GM12878 (cell line): ENCODE results near the gene SHISA4. TPM values are rescaled to one million over a fixed set of nuclear protein-coding genes. Genes with fewer than 3 reads are reported as not detected.

Experiments
- ATAC-seq: fragments of 200-7000 bp; cut with Tn5 transposase; 3 replicates; pipeline ENCODE4 v1.9.1; 2020; ENCODE audit warnings: mild to moderate bottlenecking, moderate library complexity
- BruUV-seq: library from RNA; stranded (reverse); fragments of 400-500 nt; replicated peaks from 2 replicates; lab custom pipeline; 2021; lab: Mats Ljungman, UMichigan
- CTCF ChIA-PET: fragments of 300-600 bp; sonication (Branson Sonifier 250); formaldehyde crosslinking; extraction: SDS; loops from one replicate; lab custom pipeline; 2021; ENCODE audit warnings: inconsistent platforms; lab: Yijun Ruan, JAX
- POLR2A ChIA-PET: fragments of 350-600 bp; formaldehyde crosslinking; extraction: SDS; loops from one replicate; lab custom pipeline; 2021; ENCODE audit warnings: inconsistent platforms; lab: Charles Lee
- RAD21 ChIA-PET: fragments of 300-600 bp; sonication (Branson Sonifier 250); formaldehyde crosslinking; loops from one replicate; lab custom pipeline; 2023; ENCODE audit warnings: antibody characterized with exemption; ENCODE audit not compliant: unreplicated experiment; lab: Charles Lee
- SMC1A ChIA-PET: fragments of 300-600 bp; sonication (Branson Sonifier 250); formaldehyde crosslinking; loops from one replicate; lab custom pipeline; 2023; ENCODE audit not compliant: unreplicated experiment, uncharacterized antibody; lab: Charles Lee
- DNase-seq: peaks from one replicate; pipeline ENCODE4 v3.0.0-alpha.2; 2011; ENCODE audit warnings: low read depth, low spot score
- FAIRE-seq: peaks from 3 replicates; lab custom pipeline; 2011; peaks lifted over from hg19 to GRCh38; lab: Jason Lieb, UNC
- H2AFZ ChIP-seq: 2 replicates; pipeline ENCODE4 v1.6.0; 2011; ENCODE audit warnings: low read depth, low read length, control low read depth; ENCODE audit not compliant: control insufficient read depth
- H3K27ac ChIP-seq: 2 replicates; pipeline ENCODE4 v1.5.1; 2011; ENCODE audit warnings: control low read depth; ENCODE audit not compliant: control insufficient read depth, insufficient read depth
- H3K27me3 ChIP-seq, 2 experiments: replicated peaks in 1 of 2; 2 replicates each; pipeline versions ENCODE4 v1.6.0 to v1.6.1; 2011; ENCODE audit warnings: low read length in 1 of 2; ENCODE audit not compliant: control insufficient read depth in 2 of 2, insufficient read depth in 2 of 2
- H3K36me3 ChIP-seq, 2 experiments: 2 replicates each; pipeline ENCODE4 v1.5.1; 2011; ENCODE audit warnings: low read length in 1 of 2; ENCODE audit not compliant: control insufficient read depth in 2 of 2, insufficient read depth in 2 of 2
- H3K4me1 ChIP-seq: 2 replicates; pipeline ENCODE4 v1.6.1; 2011; ENCODE audit warnings: mild to moderate bottlenecking, low read length, moderate library complexity, mixed read lengths; ENCODE audit not compliant: control insufficient read depth, insufficient read depth
- H3K4me2 ChIP-seq: 2 replicates; pipeline ENCODE4 v1.6.0; 2011; ENCODE audit warnings: control low read depth; ENCODE audit not compliant: control insufficient read depth, insufficient read depth
- H3K4me3 ChIP-seq: fragments of 200-600 bp; sonication (generic); 2 replicates; pipeline ENCODE4 v1.5.1; 2016
- H3K79me2 ChIP-seq: 2 replicates; pipeline ENCODE4 v1.6.0; 2011; ENCODE audit warnings: low read length; ENCODE audit not compliant: control insufficient read depth, insufficient read depth
- H3K9ac ChIP-seq: 2 replicates; pipeline ENCODE4 v1.8.0; 2011; ENCODE audit warnings: low read length, control low read depth, mixed read lengths; ENCODE audit not compliant: control insufficient read depth, insufficient read depth
- H3K9me3 ChIP-seq: replicated peaks from 3 replicates; pipeline ENCODE4 v1.5.1; 2011; ENCODE audit warnings: mild to moderate bottlenecking, low read length; ENCODE audit not compliant: control insufficient read depth, insufficient read depth
- H4K20me1 ChIP-seq: 2 replicates; pipeline ENCODE4 v1.6.0; 2011; ENCODE audit not compliant: control insufficient read depth, insufficient read depth
- ATF7 ChIP-seq: fragments of 450-650 bp; IDR thresholded peaks from 2 replicates; pipeline ENCODE4 v1.6.1; 2016; ENCODE audit warnings: low read depth, mild to moderate bottlenecking
- DPF2 ChIP-seq: fragments of 450-650 bp; IDR thresholded peaks from 2 replicates; pipeline ENCODE4 v1.6.1; 2017; ENCODE audit warnings: mild to moderate bottlenecking
- EP300 ChIP-seq, 2 experiments: fragments of 150-350 bp in 1 of 2; IDR thresholded peaks; 2 replicates each; pipeline ENCODE4 v1.6.1; 2011 to 2012; ENCODE audit warnings: low read depth in 2 of 2, low read length in 2 of 2, borderline replicate concordance in 1 of 2, improper control_type of control experiment in 1 of 2, inconsistent platforms in 1 of 2; ENCODE audit not compliant: control insufficient read depth in 1 of 2
- HCFC1 ChIP-seq: fragments of 150-350 bp; IDR thresholded peaks from 2 replicates; pipeline ENCODE4 v1.6.1; 2014; ENCODE audit warnings: low read length
- NFXL1 ChIP-seq: fragments of 450-650 bp; IDR thresholded peaks from 2 replicates; pipeline ENCODE4 v1.6.1; 2017; ENCODE audit warnings: antibody characterized with exemption, mild to moderate bottlenecking, borderline replicate concordance
- NFYB ChIP-seq: IDR thresholded peaks from 2 replicates; pipeline ENCODE4 v1.6.1; 2011; ENCODE audit warnings: low read depth, mild to moderate bottlenecking, low read length, improper control_type of control experiment, moderate library complexity; ENCODE audit not compliant: insufficient read depth
- PAX5 ChIP-seq: IDR thresholded peaks from 2 replicates; pipeline ENCODE4 v1.6.1; 2011; ENCODE audit warnings: low read depth, low read length, borderline replicate concordance
- SIX5 ChIP-seq: IDR thresholded peaks from 2 replicates; pipeline ENCODE4 v1.6.1; 2011; ENCODE audit warnings: mild to moderate bottlenecking, low read depth, low read length, moderate library complexity; ENCODE audit not compliant: severe bottlenecking
- TCF3 ChIP-seq: IDR thresholded peaks from 2 replicates; pipeline ENCODE4 v1.6.1; 2012; ENCODE audit warnings: low read depth, mild to moderate bottlenecking, low read length, borderline replicate concordance; ENCODE audit not compliant: insufficient read depth
- YBX1 ChIP-seq: fragments of 450-650 bp; IDR thresholded peaks from 2 replicates; pipeline ENCODE4 v1.6.1; 2016; ENCODE audit warnings: antibody characterized with exemption
- ZZZ3 ChIP-seq: IDR thresholded peaks from 2 replicates; pipeline ENCODE4 v1.6.1; 2011; ENCODE audit warnings: low read depth; ENCODE audit not compliant: control insufficient read depth, insufficient read length
- WGBS: methylation state at CpG from one replicate; pipeline ENCODE4 v1.1.6; 2016; ENCODE audit warnings: low lambda C conversion rate; ENCODE audit not compliant: insufficient replicate concordance, insufficient coverage; ENCODE audit errors: missing lambda C conversion rate; 5-methylcytosine and 5-hydroxymethylcytosine counted together
- in situ Hi-C: fragments of 300-500 bp; cut with MboI; formaldehyde crosslinking; loops from 9 replicates; pipeline ENCODE4 v1.14.3; 2018; ENCODE audit warnings: mixed read lengths
- intact Hi-C: fragments of 100-400 bp; cut with micrococcal nuclease; formaldehyde crosslinking; loops from one replicate; pipeline ENCODE4 v1.14.2; 2022; ENCODE audit not compliant: unreplicated experiment
- polyA plus RNA-seq, 11 experiments: library from polyadenylated mRNA; depleted of rRNA in 4 of 11; unstranded in 6 of 11; stranded (reverse) in 5 of 11; fragments of >200 nt; fragmentation: Nextera tagmentation in 4 of 11; fragmentation: Illumina TruSeq in 1 of 11; extraction: Ambion mirVana in 4 of 11; extraction: Trizol in 1 of 11; gene quantifications; 1 replicate in 1 of 11; 2 replicates in 10 of 11; pipeline versions ENCODE4 v1.2.1 to v1.2.3, GENCODE V29; 2011 to 2016; ENCODE audit warnings: inconsistent platforms in 2 of 11, missing spikeins in 2 of 11, low read depth in 1 of 11
- total RNA-seq, 4 experiments: library from RNA; depleted of rRNA in 3 of 4; stranded (reverse); fragments of >200 nt in 3 of 4; fragmentation: Illumina TruSeq in 1 of 4; extraction: Trizol in 1 of 4; gene quantifications; 2 replicates each; pipeline versions ENCODE4 v1.2.1 to v1.2.3, GENCODE V29; 2013 to 2021
- TF ChIP-seq, protein P1 (sequence below), 3 experiments: IDR thresholded peaks in 2 of 3; conservative IDR thresholded peaks in 1 of 3; 2 replicates each; pipeline ENCODE4 v1.5.1; 2011; ENCODE audit warnings: low read depth in 3 of 3, low read length in 3 of 3, mild to moderate bottlenecking in 3 of 3, control low read depth in 2 of 3, moderate library complexity in 2 of 3, inconsistent platforms in 1 of 3, mixed read lengths in 1 of 3; ENCODE audit not compliant: control insufficient read depth in 2 of 3, insufficient read depth in 1 of 3; ENCODE audit errors: extremely low read depth in 1 of 3

The SHISA4 gene
- total and polyA plus RNA-seq, 10 of the 15 experiments (the other 5 are each of a cell fraction or from before 2014, with no cell fraction given), result 0.07 TPM; not detected in 8

DNA sequence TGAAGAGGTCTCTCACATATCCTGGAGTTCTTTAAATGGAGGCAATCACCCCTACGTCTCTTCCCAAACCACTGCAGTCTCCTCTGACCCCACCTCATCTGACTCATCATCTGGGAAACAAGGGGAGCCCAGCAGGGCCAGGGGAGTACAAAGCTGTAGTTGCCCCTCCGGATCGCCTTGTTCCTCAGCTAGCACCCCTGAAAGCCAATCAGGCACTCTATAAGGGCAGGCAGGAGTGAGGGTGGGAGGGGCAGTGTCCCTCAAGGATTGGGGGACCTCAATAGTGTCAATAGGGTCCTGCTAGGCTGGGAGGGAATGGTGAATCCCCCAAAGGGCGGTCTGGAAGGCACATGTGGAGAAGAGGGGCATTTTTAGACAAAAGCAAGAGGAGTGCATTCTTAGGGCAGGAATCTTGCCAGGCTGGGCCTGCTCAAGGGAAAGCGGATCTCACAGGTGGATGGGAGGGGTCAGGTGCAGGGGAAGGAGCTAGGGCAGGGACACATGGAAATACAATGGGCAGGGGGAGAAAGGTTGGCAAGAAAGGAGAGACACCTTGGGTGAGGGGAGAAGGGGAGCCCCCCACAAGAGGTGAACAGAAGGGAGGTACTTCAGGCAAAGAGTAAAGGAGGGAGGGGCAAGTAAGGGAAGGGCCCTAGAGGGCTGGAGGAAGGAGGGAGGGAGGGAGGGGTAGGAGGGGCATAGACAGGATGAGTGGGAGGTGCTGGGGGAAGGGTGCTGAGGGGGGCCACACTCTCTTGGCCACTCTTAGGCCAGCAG lies 5.8 kb downstream of the SHISA4 start:
- ChIA-PET RAD21 (interaction anchor here (1.4 to 4.5 kb wide), 5 partner anchors 8 to 113 kb away, joined by 3 to 62 read pairs (median 5); partner anchors contain the start of gene TIMM17A), CTCF (interaction anchor here (0.6 to 10.2 kb wide), 15 partner anchors 8 to 224 kb away, joined by 3 to 233 read pairs (median 9); partner anchors contain the start of gene LMOD1), POLR2A (interaction anchor here (0.6 kb wide), 3 partner anchors 64 to 412 kb away, joined by 4 to 5 read pairs (median 4); no protein-coding TSS in a partner anchor), SMC1A (interaction anchor here (0.6 to 4.9 kb wide), 5 partner anchors 8 to 78 kb away, joined by 3 to 68 read pairs (median 4); no protein-coding TSS in a partner anchor)
- ATAC-seq, result no peak
- no peaks in the 10 kb centered on the region for H3K79me2 ChIP-seq
- no peaks in the 10 kb centered on the region for H3K9me3 ChIP-seq
- no peaks in the 10 kb centered on the region for H3K4me1 ChIP-seq
- intact Hi-C loops, result no loop called here
- H3K4me2 ChIP-seq, result no peak overlapping the region
- no peak overlapping the region for H3K27ac ChIP-seq
- WGBS, result 39% methylated on average over 5 of the region's 5 CpGs
- TF ChIP-seq ZZZ3 (no peak), NFYB (no peak), YBX1 (no peak), NFXL1 (no peak), SIX5 (no peak), TCF3 (no peak), HCFC1 (no peak), PAX5 (no peak), ATF7 (no peak), EP300 (IDR thresholded peaks at IDR 0.05; ENCODE audit: borderline replicate concordance in 1 of 2, control insufficient read depth in 1 of 2, low read depth in 2 of 2, low read length in 2 of 2) (no peak), DPF2 (no peak)
- TF ChIP-seq, protein P1, sequence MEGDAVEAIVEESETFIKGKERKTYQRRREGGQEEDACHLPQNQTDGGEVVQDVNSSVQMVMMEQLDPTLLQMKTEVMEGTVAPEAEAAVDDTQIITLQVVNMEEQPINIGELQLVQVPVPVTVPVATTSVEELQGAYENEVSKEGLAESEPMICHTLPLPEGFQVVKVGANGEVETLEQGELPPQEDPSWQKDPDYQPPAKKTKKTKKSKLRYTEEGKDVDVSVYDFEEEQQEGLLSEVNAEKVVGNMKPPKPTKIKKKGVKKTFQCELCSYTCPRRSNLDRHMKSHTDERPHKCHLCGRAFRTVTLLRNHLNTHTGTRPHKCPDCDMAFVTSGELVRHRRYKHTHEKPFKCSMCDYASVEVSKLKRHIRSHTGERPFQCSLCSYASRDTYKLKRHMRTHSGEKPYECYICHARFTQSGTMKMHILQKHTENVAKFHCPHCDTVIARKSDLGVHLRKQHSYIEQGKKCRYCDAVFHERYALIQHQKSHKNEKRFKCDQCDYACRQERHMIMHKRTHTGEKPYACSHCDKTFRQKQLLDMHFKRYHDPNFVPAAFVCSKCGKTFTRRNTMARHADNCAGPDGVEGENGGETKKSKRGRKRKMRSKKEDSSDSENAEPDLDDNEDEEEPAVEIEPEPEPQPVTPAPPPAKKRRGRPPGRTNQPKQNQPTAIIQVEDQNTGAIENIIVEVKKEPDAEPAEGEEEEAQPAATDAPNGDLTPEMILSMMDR (IDR thresholded peaks at IDR 0.05 in 2 of 3, conservative IDR thresholded peaks at IDR 0.05 in 1 of 3; ENCODE audit: control insufficient read depth in 2 of 3, extremely low read depth in 1 of 3, insufficient read depth in 1 of 3, low read depth in 3 of 3, low read length in 3 of 3), result no peak
- no peak overlapping the region for H3K4me3 ChIP-seq
- H2AFZ ChIP-seq, result no peak overlapping the region
- no peaks in the 10 kb centered on the region; a peak in 1 of 4 replicates for H3K36me3 ChIP-seq
- no peaks in the 10 kb centered on the region for H4K20me1 ChIP-seq
- no TSS peak for BruUV-seq
- H3K9ac ChIP-seq, result no peak overlapping the region
- H3K27me3 ChIP-seq, result peaks cover 0 to 2% of the 10 kb centered on the region in 2 experiments; a peak in 2 of 4 replicates
- FAIRE-seq, result no peak
- DNase-seq, result no peak
- in situ Hi-C loops, result loop anchor here (5.0 kb wide), 2 partner anchors 78 to 228 kb away; partner anchors contain the start of gene GPR37L1
